Measurements from ENCODE around the gene CES2. TPM values are rescaled to one million over a fixed set of nuclear protein-coding genes. Genes with fewer than 3 reads are reported as not detected.
"Not testable (repeated sequence)": the region's sequence is repeated elsewhere in the genome, so short reads cannot be mapped to it uniquely, and the experiment has no call there.

CES2 gene
- total and polyA plus RNA-seq, 2 donors (not counting 3 experiments of a cell fraction or from before 2014, with no cell fraction given) = 19.1 to 28.8 TPM

DNA sequence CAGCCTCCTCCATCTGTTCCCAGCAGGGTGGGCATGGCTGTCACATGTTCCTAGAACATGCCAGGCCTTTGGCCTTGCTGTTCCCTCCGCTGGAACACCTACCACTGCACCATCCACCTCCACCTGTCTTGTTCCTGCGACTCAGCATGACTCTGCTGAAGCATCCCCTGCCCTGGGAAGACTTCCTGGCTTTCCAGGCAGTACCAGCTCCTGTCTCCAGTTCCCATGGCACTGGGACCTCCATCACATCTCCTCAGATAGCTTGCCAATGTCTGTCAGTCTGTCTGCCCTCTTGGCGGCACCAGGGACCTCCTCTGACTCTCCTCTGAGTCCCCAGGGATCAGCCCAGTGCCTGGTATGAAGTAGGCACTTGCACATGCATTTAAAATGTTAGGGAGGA is 39.3 kb upstream of the CES2 start:
- dilution Hi-C loops (cut with MboI; ENCODE audit: extremely low pct_ligation_motif_present, low sequenced_read_pairs) = no loop called here

GRCh38 chr16:66896682-66897081 is 38.6 kb upstream of the CES2 start:
- H3K27me3 ChIP-seq (ENCODE audit: control insufficient read depth in 2 of 2, insufficient read depth in 2 of 2, low read length in 2 of 2); H3K79me2 ChIP-seq (ENCODE audit: control insufficient read depth, insufficient read depth, low read length); H3K27ac ChIP-seq (ENCODE audit: insufficient read depth, low read depth, low read length); H3K4me3 ChIP-seq (replicated peaks in 1 of 3; ENCODE audit: insufficient read depth in 1 of 3, low read depth in 1 of 3, low read length in 3 of 3); H3K9me1 ChIP-seq (replicated peaks; ENCODE audit: control insufficient read depth, extremely low read depth, insufficient read depth, low read length); H2AFZ ChIP-seq (ENCODE audit: low read depth, low read length); H3K9me3 ChIP-seq (replicated peaks; ENCODE audit: control insufficient read depth, insufficient read depth, low read length); H3K9ac ChIP-seq (replicated peaks; ENCODE audit: extremely low read depth, insufficient read depth, low read length); H3K36me3 ChIP-seq (ENCODE audit: control insufficient read depth in 2 of 2, extremely low read depth in 1 of 2, insufficient read depth in 2 of 2, low read length in 2 of 2); BruUV-seq (replicated peaks); POLR2A ChIA-PET; H3K4me2 ChIP-seq (ENCODE audit: insufficient read depth, low read length); H3K4me1 ChIP-seq (ENCODE audit: control insufficient read depth, extremely low read depth, insufficient read depth, low read length); H4K20me1 ChIP-seq (replicated peaks; ENCODE audit: control insufficient read depth, extremely low read depth, insufficient read depth, low read length); FAIRE-seq; dilution Hi-C loops (cut with MboI; ENCODE audit: extremely low pct_ligation_motif_present, low sequenced_read_pairs); DNase-seq (ENCODE audit: low read depth, low spot score): not testable (repeated sequence)
- CTCF ChIA-PET = interaction anchor here (1.4 to 5.2 kb wide), 8 partner anchors 15 to 259 kb away, joined by 6 to 72 read pairs (median 18); partner anchors contain the start of genes CDH16, CES3, PDP2 and RRAD
- intact Hi-C loops (cut with micrococcal nuclease) = loop anchor here (10.0 kb wide), 1 partner anchor 1958 kb away; no protein-coding TSS in a partner anchor

More for the DNA sequence above, 39.3 kb upstream of the CES2 start:
- intact Hi-C loops (cut with micrococcal nuclease) = loop anchor here (1.0 to 10.0 kb wide), 3 partner anchors 28 to 1959 kb away; no protein-coding TSS in a partner anchor
- peaks cover 8% of the 10 kb centered on the region for H3K4me1 ChIP-seq (ENCODE audit: control insufficient read depth, extremely low read depth, insufficient read depth, low read length)
- BruUV-seq (replicated peaks) = no TSS peak
- DNase-seq (ENCODE audit: low read depth, low spot score) (no peak), FAIRE-seq (no peak)
- H3K27me3 ChIP-seq (ENCODE audit: control insufficient read depth in 2 of 2, insufficient read depth in 2 of 2, low read length in 2 of 2) = no peaks in the 10 kb centered on the region
- no peaks in the 10 kb centered on the region for H3K9me3 ChIP-seq (replicated peaks; ENCODE audit: control insufficient read depth, insufficient read depth, low read length)
- H3K79me2 ChIP-seq (ENCODE audit: control insufficient read depth, insufficient read depth, low read length) = no peaks in the 10 kb centered on the region
- H3K4me3 ChIP-seq (replicated peaks in 1 of 3; ENCODE audit: insufficient read depth in 1 of 3, low read depth in 1 of 3, low read length in 3 of 3) = no peak overlapping the region
- H3K9me1 ChIP-seq (replicated peaks; ENCODE audit: control insufficient read depth, extremely low read depth, insufficient read depth, low read length) = no peaks in the 10 kb centered on the region
- no peak overlapping the region for H3K27ac ChIP-seq (ENCODE audit: insufficient read depth, low read depth, low read length)
- H3K4me2 ChIP-seq (ENCODE audit: insufficient read depth, low read length) = no peak overlapping the region
- H3K9ac ChIP-seq (replicated peaks; ENCODE audit: extremely low read depth, insufficient read depth, low read length) = no peak overlapping the region
- H4K20me1 ChIP-seq (replicated peaks; ENCODE audit: control insufficient read depth, extremely low read depth, insufficient read depth, low read length) = no peaks in the 10 kb centered on the region
- ChIA-PET POLR2A (no interaction called here), CTCF (interaction anchor here (0.8 to 5.2 kb wide), 28 partner anchors 8 to 285 kb away, joined by 3 to 72 read pairs (median 6); partner anchors contain the start of genes CDH16, CES3, CIAO2B and NAE1)
- H2AFZ ChIP-seq (ENCODE audit: low read depth, low read length) = no peak overlapping the region
- TF ChIP-seq JUN (IDR thresholded peaks at IDR 0.05; ENCODE audit: borderline replicate concordance, insufficient read depth, insufficient read length, low read depth) = no peak
- no peak for TF ChIP-seq EZH2 (IDR thresholded peaks at IDR 0.05; ENCODE audit: borderline replicate concordance, low read depth, low read length, severe bottlenecking)
- TF ChIP-seq GATA2 (IDR thresholded peaks at IDR 0.05; ENCODE audit: insufficient read depth, insufficient read length, low read depth, low read length) = no peak
- TF ChIP-seq FOS (IDR thresholded peaks at IDR 0.05; ENCODE audit: borderline replicate concordance, insufficient read depth, low read length) = no peak
- TF ChIP-seq, protein P1, sequence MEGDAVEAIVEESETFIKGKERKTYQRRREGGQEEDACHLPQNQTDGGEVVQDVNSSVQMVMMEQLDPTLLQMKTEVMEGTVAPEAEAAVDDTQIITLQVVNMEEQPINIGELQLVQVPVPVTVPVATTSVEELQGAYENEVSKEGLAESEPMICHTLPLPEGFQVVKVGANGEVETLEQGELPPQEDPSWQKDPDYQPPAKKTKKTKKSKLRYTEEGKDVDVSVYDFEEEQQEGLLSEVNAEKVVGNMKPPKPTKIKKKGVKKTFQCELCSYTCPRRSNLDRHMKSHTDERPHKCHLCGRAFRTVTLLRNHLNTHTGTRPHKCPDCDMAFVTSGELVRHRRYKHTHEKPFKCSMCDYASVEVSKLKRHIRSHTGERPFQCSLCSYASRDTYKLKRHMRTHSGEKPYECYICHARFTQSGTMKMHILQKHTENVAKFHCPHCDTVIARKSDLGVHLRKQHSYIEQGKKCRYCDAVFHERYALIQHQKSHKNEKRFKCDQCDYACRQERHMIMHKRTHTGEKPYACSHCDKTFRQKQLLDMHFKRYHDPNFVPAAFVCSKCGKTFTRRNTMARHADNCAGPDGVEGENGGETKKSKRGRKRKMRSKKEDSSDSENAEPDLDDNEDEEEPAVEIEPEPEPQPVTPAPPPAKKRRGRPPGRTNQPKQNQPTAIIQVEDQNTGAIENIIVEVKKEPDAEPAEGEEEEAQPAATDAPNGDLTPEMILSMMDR (IDR thresholded peaks at IDR 0.05; ENCODE audit: extremely low read depth in 1 of 2, insufficient read depth in 1 of 2, low read depth in 1 of 2, low read length in 2 of 2) = no peak
- no peak for TF ChIP-seq MAX (IDR thresholded peaks at IDR 0.05; ENCODE audit: insufficient read depth, insufficient read length)
- TF ChIP-seq POLR2AphosphoS5 (IDR thresholded peaks at IDR 0.05; ENCODE audit: insufficient read depth, low read depth, low read length) = no peak
- TF ChIP-seq MYC (IDR thresholded peaks at IDR 0.05; ENCODE audit: low read depth, low read length) = no peak
- no peak for TF ChIP-seq POLR2A (IDR thresholded peaks at IDR 0.05; ENCODE audit: low read depth, low read length)
- H3K36me3 ChIP-seq (ENCODE audit: control insufficient read depth in 2 of 2, extremely low read depth in 1 of 2, insufficient read depth in 2 of 2, low read length in 2 of 2) = no peaks in the 10 kb centered on the region

Data from endothelial cell of umbilical vein (primary cell).